H9 (cell line): ENCODE data around the gene C1QTNF3. TPM values are rescaled to one million over a fixed set of nuclear protein-coding genes. Genes with fewer than 3 reads are reported as not detected.

Source experiments
- DNase-seq: peaks from one replicate; pipeline ENCODE4 v3.0.0-alpha.2; 2017
- H2AFZ ChIP-seq: one replicate; pipeline ENCODE4 v1.6.1; 2013; ENCODE audit warnings: mild to moderate bottlenecking, low read length, control low read depth, moderate library complexity
- H2AK5ac ChIP-seq: 2 replicates; pipeline ENCODE4 v1.6.1; 2013; ENCODE audit warnings: low read length, control low read depth, mixed read lengths; ENCODE audit not compliant: insufficient read length
- H2BK120ac ChIP-seq: one replicate; pipeline ENCODE4 v1.6.1; 2013; ENCODE audit warnings: low read depth, mild to moderate bottlenecking, low read length, control low read depth, inconsistent platforms; ENCODE audit not compliant: poor library complexity, severe bottlenecking
- H2BK12ac ChIP-seq: 2 replicates; pipeline ENCODE4 v1.6.1; 2013; ENCODE audit warnings: low read length, control low read depth, mixed read lengths, low read depth; ENCODE audit not compliant: insufficient read length
- H2BK15ac ChIP-seq: 2 replicates; pipeline ENCODE4 v1.6.1; 2013; ENCODE audit warnings: low read depth, low read length, control low read depth
- H2BK20ac ChIP-seq: one replicate; pipeline ENCODE4 v1.6.1; 2013; ENCODE audit warnings: low read depth, mild to moderate bottlenecking, low read length, control low read depth, inconsistent platforms; ENCODE audit not compliant: poor library complexity, severe bottlenecking
- H2BK5ac ChIP-seq: 2 replicates; pipeline ENCODE4 v1.6.1; 2013; ENCODE audit warnings: low read length, control low read depth, mixed read lengths; ENCODE audit not compliant: insufficient read length
- H3K14ac ChIP-seq: 2 replicates; pipeline ENCODE4 v1.6.1; 2013; ENCODE audit warnings: low read length, control low read depth; ENCODE audit not compliant: insufficient read depth
- H3K18ac ChIP-seq: 2 replicates; pipeline ENCODE4 v1.6.1; 2013; ENCODE audit warnings: low read depth, mild to moderate bottlenecking, mixed read lengths, low read length, control low read depth; ENCODE audit not compliant: insufficient read length
- H3K23ac ChIP-seq: 2 replicates; pipeline ENCODE4 v1.6.1; 2013; ENCODE audit warnings: low read length, control low read depth, mixed read lengths, low read depth; ENCODE audit not compliant: insufficient read length
- H3K23me2 ChIP-seq: 2 replicates; pipeline ENCODE4 v1.6.1; 2013; ENCODE audit warnings: low read depth, mild to moderate bottlenecking, mixed read lengths, low read length, control low read depth; ENCODE audit not compliant: insufficient read length, poor library complexity, severe bottlenecking
- H3K27ac ChIP-seq: 2 replicates; pipeline ENCODE4 v1.5.1; 2013; ENCODE audit warnings: low read length, control low read depth, mixed read lengths, low read depth; ENCODE audit not compliant: insufficient read length
- H3K27me3 ChIP-seq: 2 replicates; pipeline ENCODE4 v1.6.1; 2013; ENCODE audit warnings: low read length, control low read depth, inconsistent platforms; ENCODE audit not compliant: insufficient read depth
- H3K4ac ChIP-seq: 2 replicates; pipeline ENCODE4 v1.6.1; 2013; ENCODE audit warnings: low read depth, mild to moderate bottlenecking, control low read depth, inconsistent platforms, low read length, moderate library complexity
- H3K4me1 ChIP-seq: 2 replicates; pipeline ENCODE4 v1.6.1; 2013; ENCODE audit warnings: low read length, control low read depth, inconsistent platforms; ENCODE audit not compliant: insufficient read depth
- H3K4me2 ChIP-seq: 2 replicates; pipeline ENCODE4 v1.6.1; 2013; ENCODE audit warnings: low read length, control low read depth, mixed read lengths; ENCODE audit not compliant: insufficient read length, insufficient read depth
- H3K56ac ChIP-seq: 2 replicates; pipeline ENCODE4 v1.6.1; 2013; ENCODE audit warnings: low read depth, mild to moderate bottlenecking, mixed read lengths, low read length, control low read depth; ENCODE audit not compliant: insufficient read length
- H3K79me1 ChIP-seq: 2 replicates; pipeline ENCODE4 v1.6.1; 2013; ENCODE audit warnings: low read depth, mild to moderate bottlenecking, moderate library complexity, low read length, control low read depth, inconsistent platforms; ENCODE audit not compliant: insufficient read depth, poor library complexity, severe bottlenecking
- H3K79me2 ChIP-seq: 2 replicates; pipeline ENCODE4 v1.6.1; 2013; ENCODE audit warnings: low read length, control low read depth, inconsistent platforms; ENCODE audit not compliant: insufficient read depth
- H3K9ac ChIP-seq: 2 replicates; pipeline ENCODE4 v1.6.1; 2013; ENCODE audit warnings: low read length, control low read depth, mixed read lengths; ENCODE audit not compliant: insufficient read length; ENCODE audit errors: extremely low read depth
- H3K9me3 ChIP-seq: one replicate; pipeline ENCODE4 v1.6.1; 2013; ENCODE audit warnings: low read depth, low read length, inconsistent platforms; ENCODE audit not compliant: control insufficient read depth
- H3T11ph ChIP-seq: one replicate; pipeline ENCODE4 v1.6.1; 2013; ENCODE audit warnings: mild to moderate bottlenecking, low read length, control low read depth, inconsistent platforms
- H4K20me1 ChIP-seq: one replicate; pipeline ENCODE4 v1.6.1; 2013; ENCODE audit not compliant: control insufficient read depth, insufficient read length, insufficient read depth
- H4K5ac ChIP-seq: 2 replicates; pipeline ENCODE4 v1.6.1; 2013; ENCODE audit warnings: low read depth, mild to moderate bottlenecking, mixed read lengths, low read length, control low read depth; ENCODE audit not compliant: insufficient read length
- H4K8ac ChIP-seq: replicated peaks from 2 replicates; pipeline ENCODE4 v1.6.1; 2013; ENCODE audit warnings: low read length, control low read depth, mixed read lengths, low read depth; ENCODE audit not compliant: insufficient read length
- H4K91ac ChIP-seq: 2 replicates; pipeline ENCODE4 v1.6.1; 2013; ENCODE audit warnings: low read depth, mild to moderate bottlenecking, moderate library complexity, mixed read lengths, low read length, control low read depth; ENCODE audit not compliant: insufficient read length
- H3K27ac Mint-ChIP-seq, 3 experiments: 2 replicates in 2 of 3; 3 replicates in 1 of 3; pipeline ENCODE4 v1.8.0; 2020 to 2021; ENCODE audit warnings: mixed read lengths in 3 of 3, mild to moderate bottlenecking in 1 of 3, moderate library complexity in 1 of 3
- H3K27me3 Mint-ChIP-seq: 2 replicates; pipeline ENCODE4 v1.8.0; 2021; ENCODE audit warnings: low read depth, mild to moderate bottlenecking, moderate library complexity, mixed read lengths
- H3K36me3 Mint-ChIP-seq, 3 experiments: 2 replicates in 2 of 3; 3 replicates in 1 of 3; pipeline ENCODE4 v1.8.0; 2020 to 2021; ENCODE audit warnings: low read depth in 3 of 3, mixed read lengths in 3 of 3; ENCODE audit not compliant: insufficient read depth in 1 of 3
- H3K4me1 Mint-ChIP-seq, 2 experiments: 2 replicates each; pipeline ENCODE4 v1.8.0; 2020; ENCODE audit warnings: mixed read lengths in 2 of 2
- H3K4me3 Mint-ChIP-seq, 2 experiments: 2 replicates in 1 of 2; 3 replicates in 1 of 2; pipeline ENCODE4 v1.8.0; 2020 to 2021; ENCODE audit warnings: mild to moderate bottlenecking in 2 of 2, mixed read lengths in 2 of 2, moderate library complexity in 1 of 2
- H3K9me3 Mint-ChIP-seq, 2 experiments: 2 replicates in 1 of 2; 3 replicates in 1 of 2; pipeline ENCODE4 v1.8.0; 2020; ENCODE audit warnings: mild to moderate bottlenecking in 2 of 2, mixed read lengths in 2 of 2, moderate library complexity in 1 of 2
- WGBS: extraction: QIAGEN DNeasy Blood & Tissue Kit; methylation state at CpG from one replicate; pipeline ENCODE4 v1.1.7; 2013; ENCODE audit warnings: missing lambda C conversion rate, low lambda C conversion rate, mixed read lengths; ENCODE audit not compliant: insufficient read length; ENCODE audit errors: extremely low coverage; 5-methylcytosine and 5-hydroxymethylcytosine counted together
- total RNA-seq: library from RNA; stranded (reverse); gene quantifications from 2 replicates; pipeline ENCODE4 v1.2.1, GENCODE V29; 2021
- TF ChIP-seq, protein P1 (sequence below): fragments of 200-600 bp; sonication (generic); conservative IDR thresholded peaks from 3 replicates; pipeline ENCODE4 v1.8.0; 2021; ENCODE audit warnings: antibody characterized with exemption, mild to moderate bottlenecking

C1QTNF3 gene
- total RNA-seq, 1 experiment from 2014 or later = 1.1 TPM

DNA sequence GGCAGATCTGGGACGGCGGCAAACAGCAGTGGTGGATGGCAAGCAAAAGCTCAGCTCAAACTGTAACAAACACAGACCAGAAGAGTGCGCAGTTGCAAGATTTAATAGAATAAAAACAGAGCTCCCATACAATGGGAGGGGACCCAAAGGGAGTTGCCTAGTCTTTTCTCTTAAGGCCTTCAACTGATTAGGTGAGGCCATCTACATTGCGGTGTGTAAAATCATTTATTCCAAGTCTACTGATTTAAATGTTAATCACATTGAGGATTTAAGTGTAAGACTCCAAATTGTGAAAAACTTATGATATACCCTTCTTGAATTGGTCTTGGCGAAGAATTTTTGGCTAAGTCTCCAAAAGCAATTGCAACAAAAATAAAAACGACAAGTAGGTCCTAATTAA is 21.6 kb upstream of the C1QTNF3 start:
- Histone ChIP-seq H3K27ac (no peak overlapping the region), H3K18ac (no peak overlapping the region), H3K79me2 (no peaks in the 10 kb centered on the region), H3K9ac (no peak overlapping the region), H3K14ac (no peak overlapping the region), H2BK15ac (no peak overlapping the region), H3K27me3 (no peaks in the 10 kb centered on the region), H4K91ac (no peak overlapping the region), H2BK5ac (no peak overlapping the region), H4K5ac (no peak overlapping the region), H3K23ac (no peak overlapping the region), H4K8ac (no peak overlapping the region), H3K4me2 (no peak overlapping the region), H2BK12ac (no peak overlapping the region), H2AK5ac (no peak overlapping the region), H3K79me1 (no peaks in the 10 kb centered on the region), H2BK120ac (no peak overlapping the region), H3T11ph (no peak overlapping the region), H3K4me1 (no peaks in the 10 kb centered on the region), H2AFZ (no peak overlapping the region), H3K56ac (no peak overlapping the region), H3K4ac (no peak overlapping the region), H4K20me1 (no peaks in the 10 kb centered on the region), H3K23me2 (no peaks in the 10 kb centered on the region), H2BK20ac (no peak overlapping the region), H3K9me3 (no peaks in the 10 kb centered on the region)
- H3K27ac Mint-ChIP-seq = no peak overlapping the region; a peak in 1 of 7 replicates
- no peak overlapping the region for H3K4me3 Mint-ChIP-seq
- no peak for DNase-seq
- peaks cover 26 to 47% (median 40%) of the 10 kb centered on the region in 3 experiments for H3K36me3 Mint-ChIP-seq
- TF ChIP-seq, protein P1, sequence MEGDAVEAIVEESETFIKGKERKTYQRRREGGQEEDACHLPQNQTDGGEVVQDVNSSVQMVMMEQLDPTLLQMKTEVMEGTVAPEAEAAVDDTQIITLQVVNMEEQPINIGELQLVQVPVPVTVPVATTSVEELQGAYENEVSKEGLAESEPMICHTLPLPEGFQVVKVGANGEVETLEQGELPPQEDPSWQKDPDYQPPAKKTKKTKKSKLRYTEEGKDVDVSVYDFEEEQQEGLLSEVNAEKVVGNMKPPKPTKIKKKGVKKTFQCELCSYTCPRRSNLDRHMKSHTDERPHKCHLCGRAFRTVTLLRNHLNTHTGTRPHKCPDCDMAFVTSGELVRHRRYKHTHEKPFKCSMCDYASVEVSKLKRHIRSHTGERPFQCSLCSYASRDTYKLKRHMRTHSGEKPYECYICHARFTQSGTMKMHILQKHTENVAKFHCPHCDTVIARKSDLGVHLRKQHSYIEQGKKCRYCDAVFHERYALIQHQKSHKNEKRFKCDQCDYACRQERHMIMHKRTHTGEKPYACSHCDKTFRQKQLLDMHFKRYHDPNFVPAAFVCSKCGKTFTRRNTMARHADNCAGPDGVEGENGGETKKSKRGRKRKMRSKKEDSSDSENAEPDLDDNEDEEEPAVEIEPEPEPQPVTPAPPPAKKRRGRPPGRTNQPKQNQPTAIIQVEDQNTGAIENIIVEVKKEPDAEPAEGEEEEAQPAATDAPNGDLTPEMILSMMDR = no peak
- peaks cover 16 to 20% of the 10 kb centered on the region in 2 experiments for H3K9me3 Mint-ChIP-seq
- WGBS = no CpG with 5 or more reads among the region's 6 CpGs
- H3K4me1 Mint-ChIP-seq = no peaks in the 10 kb centered on the region
- H3K27me3 Mint-ChIP-seq = no peaks in the 10 kb centered on the region
